HG02973 (cell line): Measurements from ENCODE around the gene DPEP3.

Experiments used
- ATAC-seq: cut with Tn5 transposase; IDR thresholded peaks from one replicate; pipeline ENCODE4 v1.9.1; 2021; ENCODE audit warnings: moderate library complexity; ENCODE audit not compliant: unreplicated experiment

The DPEP3 gene

DNA sequence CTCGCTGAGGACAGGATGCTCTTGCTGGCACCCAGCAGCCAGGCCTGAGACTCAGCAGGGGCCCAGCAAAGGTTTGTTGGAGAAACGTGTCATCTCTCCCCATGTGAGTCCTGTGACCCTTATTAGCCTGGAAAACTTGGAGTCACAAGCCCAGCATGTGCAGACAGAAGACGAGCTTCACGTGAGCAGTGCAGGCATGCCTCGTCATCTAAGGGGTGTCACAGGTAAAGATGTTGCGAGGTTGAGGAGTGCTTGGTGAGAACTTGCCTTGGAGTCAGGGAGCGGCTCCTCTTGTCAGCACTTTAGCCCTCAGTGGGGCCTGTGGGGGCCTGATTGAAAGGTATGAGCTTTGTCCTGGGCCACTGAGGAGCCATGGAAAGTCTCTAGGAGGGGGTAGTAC, 46.5 kb downstream of the DPEP3 start:
- ATAC-seq: no peak

DNA sequence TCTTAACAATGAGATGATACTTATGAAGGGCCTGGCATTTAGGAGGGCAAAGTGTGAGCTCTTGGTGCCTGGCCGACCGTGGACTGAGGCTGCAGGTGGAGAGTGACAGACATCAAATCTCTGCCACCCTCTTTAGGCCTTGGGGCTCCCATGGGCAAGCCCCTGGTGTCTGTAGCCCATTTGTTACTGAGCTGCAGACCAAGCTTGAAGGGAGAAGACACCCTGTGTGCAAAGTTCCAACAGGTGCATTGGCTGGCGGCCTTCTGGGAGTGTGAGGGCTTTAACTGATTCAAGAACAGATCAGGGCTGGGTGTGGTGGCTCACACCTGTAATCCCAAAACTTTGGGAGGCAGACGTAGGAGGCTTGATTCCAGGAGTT, 47.8 kb downstream of the DPEP3 start:
- no peak for ATAC-seq

DNA sequence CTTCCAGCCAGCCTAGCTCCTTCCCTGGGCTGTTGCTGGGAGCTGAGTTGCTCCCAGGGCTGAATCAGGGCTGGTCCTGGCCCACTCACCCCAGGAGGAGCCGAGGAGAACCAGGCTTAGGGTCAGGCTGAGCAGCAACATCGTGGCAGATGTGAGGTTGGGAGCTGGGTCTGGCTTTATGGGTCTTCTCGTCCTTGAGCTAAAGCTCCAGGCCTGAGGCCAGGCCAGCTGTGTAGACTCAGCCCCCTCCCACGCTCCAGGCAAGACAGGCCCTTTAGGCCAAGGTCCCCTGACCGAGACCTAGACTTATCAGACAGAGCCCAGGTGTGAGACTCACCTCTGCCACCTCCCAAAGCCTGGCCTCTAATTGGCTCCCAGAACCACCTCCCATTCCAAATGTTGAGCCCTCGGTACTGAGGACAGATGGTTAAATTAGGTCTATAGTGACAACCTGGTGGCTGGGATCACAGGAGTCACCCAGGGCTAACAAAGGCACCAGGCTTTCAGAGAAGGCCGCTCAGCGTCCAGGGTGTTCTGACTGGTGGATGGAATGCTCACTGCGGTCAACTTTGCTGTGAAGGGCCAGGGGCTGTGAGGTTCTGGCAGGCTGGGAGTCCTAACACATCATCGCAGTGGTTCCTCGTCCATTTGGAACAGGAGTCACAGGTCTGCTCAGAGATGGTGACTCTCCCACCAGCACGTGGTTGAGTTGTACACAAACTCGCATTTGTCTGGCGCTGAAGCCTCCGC, 48.4 kb downstream of the DPEP3 start, which contains the start of gene CTRL:
Gene CTRL (minus strand): TSS at position 151 of the 750 bp plus-strand sequence. CDS start 10 bp downstream, at position 141.
- no peak for ATAC-seq

DNA sequence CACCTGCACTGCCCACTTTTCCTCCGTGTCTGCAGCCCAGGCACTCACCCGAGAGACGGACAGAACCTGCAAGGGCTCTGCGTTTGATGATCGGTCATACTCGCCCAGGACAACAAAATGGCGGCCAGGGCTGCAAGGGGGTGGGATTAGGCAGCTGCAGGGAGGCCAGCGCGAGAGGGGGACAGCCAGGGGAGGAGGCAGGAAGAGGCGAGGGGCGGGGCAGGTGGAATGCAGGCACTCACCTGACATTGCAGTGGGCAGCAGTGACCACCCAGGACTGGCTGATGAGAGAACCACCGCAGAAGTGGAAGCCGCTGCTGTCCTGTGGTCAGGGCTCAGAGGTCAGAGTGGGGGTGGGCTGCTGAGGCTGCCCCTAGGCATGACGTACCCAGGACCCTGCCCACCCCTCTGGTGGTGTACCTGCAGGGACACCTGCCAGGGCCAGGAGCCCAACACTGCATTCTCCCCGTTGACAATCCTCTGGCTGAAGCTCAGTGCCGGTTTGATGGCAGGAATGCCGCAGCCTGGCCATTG, 49.6 kb downstream of the DPEP3 start:
- ATAC-seq: no peak

DNA sequence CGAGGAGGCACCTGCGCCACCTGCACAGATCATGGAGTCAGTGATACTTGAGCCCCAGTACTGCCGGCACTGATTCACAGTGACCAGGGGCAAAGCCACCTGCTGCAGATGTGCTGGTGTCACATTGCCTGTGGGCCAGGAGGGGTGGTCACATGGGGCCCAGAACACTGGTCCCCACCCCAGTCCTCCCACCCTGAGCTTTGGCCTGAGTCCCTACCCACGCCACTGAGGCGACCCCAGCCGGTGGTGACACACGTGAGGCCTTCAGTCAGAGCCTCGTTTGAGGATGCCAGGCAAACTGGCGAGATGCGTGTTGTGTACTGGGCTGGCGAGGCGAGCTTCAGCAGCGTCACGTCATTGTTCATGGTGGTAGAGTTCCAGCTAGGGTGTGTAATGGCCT, 50.1 kb downstream of the DPEP3 start:
- ATAC-seq: no peak

DNA sequence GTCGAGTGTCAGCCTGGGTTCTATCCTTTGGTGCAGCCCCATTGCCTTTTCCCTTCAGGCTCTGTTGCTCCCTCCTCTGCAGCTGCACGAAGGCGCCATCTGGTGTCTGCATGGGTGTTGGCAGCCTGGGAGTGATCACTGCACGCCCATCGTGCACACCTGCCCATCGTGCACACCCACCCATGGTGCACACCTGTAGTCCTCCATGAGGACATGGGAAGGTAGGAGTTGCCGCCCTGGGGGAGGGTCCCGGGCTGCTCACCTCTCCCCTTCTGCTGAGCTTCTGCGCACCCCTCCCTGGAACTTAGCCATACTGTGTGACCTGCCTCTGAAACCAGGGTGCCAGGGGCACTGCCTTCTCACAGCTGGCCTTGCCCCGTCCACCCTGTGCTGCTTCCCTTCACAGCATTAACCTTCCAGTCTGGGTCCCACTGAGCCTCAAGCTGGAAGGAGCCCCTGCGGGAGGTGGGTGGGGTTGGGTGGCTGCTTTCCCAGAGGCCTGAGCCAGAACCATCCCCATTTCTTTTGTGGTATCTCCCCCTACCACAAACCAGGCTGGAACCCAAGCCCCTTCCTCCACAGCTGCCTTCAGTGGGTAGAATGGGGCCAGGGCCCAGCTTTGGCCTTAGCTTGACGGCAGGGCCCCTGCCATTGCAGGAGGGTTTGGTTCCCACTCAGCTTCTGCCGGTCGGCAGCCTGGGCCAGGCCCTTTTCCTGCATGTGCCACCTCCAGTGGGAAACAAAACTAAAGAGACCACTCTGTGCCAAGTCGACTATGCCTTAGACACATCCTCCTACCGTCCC, 51.5 kb downstream of the DPEP3 start:
- no peak for ATAC-seq

DNA sequence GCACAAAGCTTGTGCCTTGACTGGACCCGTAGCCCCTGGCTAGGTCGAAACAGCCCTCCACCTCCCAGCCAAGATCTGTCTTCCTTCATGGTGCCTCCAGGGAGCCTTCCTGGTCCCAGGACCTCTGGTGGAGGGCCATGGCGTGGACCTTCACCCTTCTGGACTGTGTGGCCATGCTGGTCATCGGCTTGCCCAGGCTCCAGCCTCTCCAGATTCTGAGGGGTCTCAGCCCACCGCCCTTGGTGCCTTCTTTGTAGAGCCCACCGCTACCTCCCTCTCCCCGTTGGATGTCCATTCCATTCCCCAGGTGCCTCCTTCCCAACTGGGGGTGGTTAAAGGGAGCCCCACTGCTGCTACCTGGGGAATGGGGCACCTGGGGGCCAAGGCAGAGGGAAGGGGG, 52.2 kb downstream of the DPEP3 start:
- no peak for ATAC-seq

DNA sequence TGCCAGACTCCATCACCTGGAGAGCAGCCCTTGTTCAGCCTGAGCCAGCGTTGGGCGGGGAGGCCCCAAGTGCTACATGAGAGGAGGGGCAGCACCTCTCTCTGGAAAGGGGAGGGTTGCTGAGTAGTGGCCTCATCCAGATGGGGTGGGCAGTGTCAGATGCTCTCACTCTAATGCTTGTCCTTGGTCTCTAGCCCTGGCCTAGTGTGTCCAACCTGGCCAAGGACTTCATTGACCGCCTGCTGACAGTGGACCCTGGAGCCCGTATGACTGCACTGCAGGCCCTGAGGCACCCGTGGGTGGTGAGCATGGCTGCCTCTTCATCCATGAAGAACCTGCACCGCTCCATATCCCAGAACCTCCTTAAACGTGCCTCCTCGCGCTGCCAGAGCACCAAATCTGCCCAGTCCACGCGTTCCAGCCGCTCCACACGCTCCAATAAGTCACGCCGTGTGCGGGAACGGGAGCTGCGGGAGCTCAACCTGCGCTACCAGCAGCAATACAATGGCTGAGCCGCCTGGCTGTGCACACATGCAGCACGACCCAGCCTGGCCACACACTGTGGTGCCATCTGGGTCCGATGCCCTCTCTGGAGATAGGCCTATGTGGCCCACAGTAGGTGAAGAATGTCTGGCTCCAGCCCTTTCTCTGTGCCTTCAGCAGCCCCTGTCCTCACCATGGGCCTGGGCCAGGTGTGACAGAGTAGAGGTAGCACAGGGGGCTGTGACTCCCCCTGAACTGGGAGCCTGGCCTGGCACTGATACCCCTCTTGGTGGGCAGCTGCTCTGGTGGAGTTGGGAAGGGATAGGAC, 53.0 kb downstream of the DPEP3 start:
- ATAC-seq: no peak

DNA sequence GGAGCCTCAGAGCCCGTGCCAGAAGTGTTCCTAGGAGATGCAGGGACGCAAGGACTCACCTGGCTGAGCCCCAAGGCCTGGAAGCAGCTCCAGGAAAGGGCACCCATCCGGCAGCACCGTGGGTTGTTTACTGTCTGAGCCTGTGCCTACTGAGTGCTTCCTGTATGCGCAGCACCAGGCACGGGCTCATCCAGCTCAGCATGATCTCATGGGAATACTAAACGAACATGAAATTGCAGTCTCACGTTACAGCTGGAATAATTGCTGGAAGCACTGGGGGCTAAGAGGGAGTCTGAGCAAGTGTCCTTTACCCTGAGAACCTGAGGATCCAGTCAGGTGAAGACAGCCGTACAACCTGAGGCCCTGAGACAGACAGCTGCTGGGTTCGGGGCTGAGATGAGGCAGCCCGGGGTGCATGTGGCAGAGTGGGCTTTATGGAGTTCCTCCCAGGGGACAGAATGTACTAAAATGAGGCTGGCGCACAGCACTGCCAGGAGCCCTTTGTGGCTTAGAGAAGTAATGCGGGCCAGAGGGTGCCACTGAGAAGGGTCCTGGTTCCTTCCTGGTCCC, 54.0 kb downstream of the DPEP3 start:
- no peak for ATAC-seq
